ENCODE data around the gene GUCA2A. TPM values are rescaled to one million over a fixed set of nuclear protein-coding genes. Genes with fewer than 3 reads are reported as not detected.

The GUCA2A gene
- total and polyA plus RNA-seq, 2 of the 4 experiments (the other 2 are of a cell fraction) = not detected

- no peak overlapping the region for H2BK20ac ChIP-seq (ENCODE audit: low read depth, low read length)
- H4K20me1 ChIP-seq (ENCODE audit: insufficient read depth, low read length) = peaks cover 29% of the 10 kb centered on the region
- DNase-seq (peak; percentile 32), ATAC-seq (ENCODE audit: low read depth) (no peak; the same call in 1 of the 2 replicates)
- peaks cover 21 to 58% of the 10 kb centered on the region in 2 experiments for H3K79me1 ChIP-seq (ENCODE audit: low read depth in 1 of 2, low read length in 2 of 2)
- H3K9me3 ChIP-seq (ENCODE audit: control insufficient read depth, insufficient read depth, low read length) = no peaks in the 10 kb centered on the region
- H4K91ac ChIP-seq (ENCODE audit: insufficient read depth, low read depth, low read length) = no peak overlapping the region
- H2AFZ ChIP-seq (replicated peaks; ENCODE audit: low read length, poor library complexity) = no peak overlapping the region
- no peaks in the 10 kb centered on the region for H3K27me3 ChIP-seq (ENCODE audit: control insufficient read depth, insufficient read depth, low read length)
- ChIA-PET POLR2A (ENCODE audit: unreplicated experiment) (no interaction called here), CTCF (interaction anchor here (0.5 kb wide), 1 partner anchor 76 kb away, joined by 3 read pairs; no protein-coding TSS in a partner anchor)
- H3K4me1 ChIP-seq (ENCODE audit: control insufficient read depth, insufficient read depth, low read length) = peaks cover 7% of the 10 kb centered on the region
- no peak overlapping the region for H2BK120ac ChIP-seq (ENCODE audit: low read depth, low read length)
- H3K14ac ChIP-seq (replicated peaks; ENCODE audit: low read depth, low read length) = no peak overlapping the region
- H3K23ac ChIP-seq (ENCODE audit: low read depth, low read length) = no peak overlapping the region
- WGBS, 2 experiments (ENCODE audit: extremely low coverage in 2 of 2, insufficient read length in 1 of 2) = 58% methylated on average over 3 of the region's 6 CpGs; no CpG with 5 or more reads in 1 of the 2 experiments
- in situ Hi-C loops (cut with MboI; ENCODE audit: low sequenced_read_pairs) = no loop called here
- BruUV-seq (replicated peaks) = no TSS peak
- no peak for TF ChIP-seq CEBPB (IDR thresholded peaks at IDR 0.05; ENCODE audit: low read depth, low read length)
- no peak for TF ChIP-seq ELK1 (IDR thresholded peaks at IDR 0.05; ENCODE audit: borderline replicate concordance, low read depth, low read length)
- no peak for TF ChIP-seq CTCF (conservative IDR thresholded peaks at IDR 0.05; ENCODE audit: low read depth, low read length)
- no peak for TF ChIP-seq MAZ (IDR thresholded peaks at IDR 0.05; ENCODE audit: borderline replicate concordance, low read depth, low read length)
- no peak for TF ChIP-seq FOS (IDR thresholded peaks at IDR 0.05; ENCODE audit: low read depth, low read length)
- no peak for TF ChIP-seq MAFK (IDR thresholded peaks at IDR 0.05; ENCODE audit: low read depth, low read length)
- TF ChIP-seq CHD1 (IDR thresholded peaks at IDR 0.05; ENCODE audit: low read depth, low read length) = no peak
- TF ChIP-seq RCOR1 (IDR thresholded peaks at IDR 0.05; ENCODE audit: insufficient replicate concordance, low read length) = no peak
- no peak for TF ChIP-seq NFE2L2 (IDR thresholded peaks at IDR 0.05; ENCODE audit: low read depth, low read length)
- TF ChIP-seq BHLHE40 (IDR thresholded peaks at IDR 0.05; ENCODE audit: low read depth, low read length) = no peak
- TF ChIP-seq SMC3 (IDR thresholded peaks at IDR 0.05; ENCODE audit: low read depth, low read length) = no peak
- TF ChIP-seq RFX5 (IDR thresholded peaks at IDR 0.05; ENCODE audit: low read depth, low read length) = no peak
- no peak for TF ChIP-seq POLR2A (IDR thresholded peaks at IDR 0.05; ENCODE audit: low read depth, low read length)
- TF ChIP-seq MXI1 (IDR thresholded peaks at IDR 0.05; ENCODE audit: borderline replicate concordance, low read depth, low read length) = no peak
- no peak for TF ChIP-seq RAD21 (IDR thresholded peaks at IDR 0.05; ENCODE audit: low read length)
- TF ChIP-seq USF2 (IDR thresholded peaks at IDR 0.05; ENCODE audit: low read depth, low read length) = no peak
- H3K36me3 ChIP-seq (ENCODE audit: control insufficient read depth, insufficient read depth, low read length) = peaks cover 4% of the 10 kb centered on the region
- no peak overlapping the region for H3K4me2 ChIP-seq (ENCODE audit: low read depth, low read length)
- no peak overlapping the region for H2AK9ac ChIP-seq (replicated peaks; ENCODE audit: low read depth, low read length, poor library complexity)
- peaks cover 10% of the 10 kb centered on the region for H3K9me1 ChIP-seq (ENCODE audit: insufficient read depth, low read length)
- no peak overlapping the region for H2BK15ac ChIP-seq (ENCODE audit: low read depth, low read length)
- H2BK5ac ChIP-seq (ENCODE audit: low read depth, low read length, poor library complexity, severe bottlenecking) = no peak overlapping the region
- no peak overlapping the region for H3K18ac ChIP-seq (ENCODE audit: low read depth, low read length)
- dilution Hi-C loops (cut with HindIII; ENCODE audit: low sequenced_read_pairs, unreplicated experiment) = no loop called here
- H3K27ac ChIP-seq (ENCODE audit: insufficient read depth, low read length) = no peak overlapping the region
- no peak overlapping the region for H4K8ac ChIP-seq (ENCODE audit: low read depth in 2 of 2, low read length in 2 of 2)
- no peak overlapping the region for H4K5ac ChIP-seq (ENCODE audit: low read depth, low read length)
- no peak overlapping the region for H3K4ac ChIP-seq (ENCODE audit: low read depth, low read length)
- no peak overlapping the region for H3K4me3 ChIP-seq (ENCODE audit: insufficient read depth, low read depth, low read length)
- H3K9ac ChIP-seq (ENCODE audit: low read depth, low read length) = no peak overlapping the region
- H2AK5ac ChIP-seq (ENCODE audit: low read depth, low read length) = no peak overlapping the region
- no peak overlapping the region for H3K56ac ChIP-seq (ENCODE audit: extremely low read depth, insufficient read depth, low read length)
- intact Hi-C loops (cut with micrococcal nuclease) = no loop called here
These were observed 45.1 kb upstream of the GUCA2A start for GRCh38 chr1:42209526-42210251.

All from IMR-90 (cell line).